GM18517 (cell line): ENCODE results near the gene RBM20.

Source experiments
- ATAC-seq: cut with Tn5 transposase; IDR thresholded peaks from one replicate; pipeline ENCODE4 v1.9.1; 2021; ENCODE audit warnings: mild to moderate bottlenecking, moderate library complexity; ENCODE audit not compliant: unreplicated experiment

The RBM20 gene

DNA sequence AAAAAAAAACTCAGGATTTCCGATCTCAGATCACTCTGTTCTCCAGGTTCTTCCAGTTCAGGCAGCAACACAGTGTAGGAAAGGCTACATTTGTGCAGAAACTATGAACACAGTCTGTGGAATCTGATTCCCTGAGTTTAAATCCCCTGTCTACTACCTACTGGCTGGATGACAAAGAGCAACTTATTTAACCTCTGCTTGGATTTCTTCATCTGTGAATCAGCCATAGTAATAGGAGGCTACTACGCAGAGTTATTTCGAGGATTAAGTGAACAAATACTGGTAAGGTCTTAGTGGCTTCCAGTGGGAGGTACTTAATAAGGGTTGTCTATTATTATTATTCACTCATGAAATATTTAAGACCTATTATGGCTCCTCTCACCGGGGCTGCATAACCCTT lies 183.3 kb downstream of the RBM20 start:
- no peak for ATAC-seq

GRCh38 chr10:110827875-110828274 lies 183.7 kb downstream of the RBM20 start:
- ATAC-seq = no peak

DNA sequence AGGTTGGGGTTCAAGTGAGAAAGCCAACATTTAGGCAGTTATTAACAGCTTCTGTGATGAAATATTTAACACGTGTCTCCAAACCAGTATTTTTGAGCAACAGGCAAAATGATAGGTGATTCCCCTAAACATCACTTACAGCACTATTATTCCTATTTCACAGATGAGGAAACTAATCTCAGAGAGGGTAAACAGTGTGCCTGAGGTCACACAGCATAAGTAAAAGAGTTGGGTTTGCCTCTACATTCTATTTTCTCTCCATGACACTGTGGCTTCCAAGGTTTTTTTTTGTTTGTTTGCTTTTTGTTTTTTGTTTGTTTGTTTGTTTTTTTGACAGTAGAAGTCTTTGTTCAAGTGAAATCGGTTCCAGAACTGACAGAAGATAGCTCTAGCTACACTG lies 184.4 kb downstream of the RBM20 start:
- no peak for ATAC-seq

GRCh38 chr10:110829721-110830410 lies 185.7 kb downstream of the RBM20 start:
- no peak for ATAC-seq

DNA sequence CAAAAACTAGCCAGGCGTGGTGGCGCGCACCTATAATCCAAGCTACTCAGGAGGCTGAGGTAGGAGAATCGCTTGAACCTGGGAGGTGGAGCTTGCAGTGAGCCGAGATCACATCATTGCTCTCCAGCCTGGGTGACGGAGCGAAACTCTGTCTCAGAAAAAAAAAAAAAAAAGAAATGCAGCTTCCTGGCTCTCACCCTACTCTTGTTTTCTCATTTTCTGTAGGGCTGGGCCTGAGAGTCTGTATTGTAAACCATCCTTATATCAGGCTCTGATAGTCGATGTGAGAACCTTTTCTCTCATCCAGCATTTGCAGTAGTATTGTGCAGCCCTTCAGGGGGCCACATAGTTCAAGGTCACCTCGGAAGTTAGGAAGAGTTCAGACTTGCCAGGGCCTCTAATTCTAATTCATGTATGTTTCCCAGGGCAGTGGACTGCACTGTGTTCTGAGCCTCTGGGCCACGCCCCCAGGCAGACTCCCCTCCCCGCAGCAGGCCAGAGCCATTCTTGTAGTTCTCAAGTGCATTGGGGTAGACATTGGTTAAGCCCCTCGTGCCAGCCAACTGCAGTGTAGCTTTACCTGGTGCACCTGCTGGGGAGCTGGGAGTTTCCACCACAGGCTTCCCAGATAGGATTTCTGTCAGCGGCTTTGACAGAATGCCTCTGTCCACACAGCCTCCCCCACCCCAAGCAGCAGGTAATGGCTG lies 189.3 kb downstream of the RBM20 start:
- no peak for ATAC-seq

GRCh38 chr10:110833941-110834628 lies 189.9 kb downstream of the RBM20 start:
- ATAC-seq = no peak

DNA sequence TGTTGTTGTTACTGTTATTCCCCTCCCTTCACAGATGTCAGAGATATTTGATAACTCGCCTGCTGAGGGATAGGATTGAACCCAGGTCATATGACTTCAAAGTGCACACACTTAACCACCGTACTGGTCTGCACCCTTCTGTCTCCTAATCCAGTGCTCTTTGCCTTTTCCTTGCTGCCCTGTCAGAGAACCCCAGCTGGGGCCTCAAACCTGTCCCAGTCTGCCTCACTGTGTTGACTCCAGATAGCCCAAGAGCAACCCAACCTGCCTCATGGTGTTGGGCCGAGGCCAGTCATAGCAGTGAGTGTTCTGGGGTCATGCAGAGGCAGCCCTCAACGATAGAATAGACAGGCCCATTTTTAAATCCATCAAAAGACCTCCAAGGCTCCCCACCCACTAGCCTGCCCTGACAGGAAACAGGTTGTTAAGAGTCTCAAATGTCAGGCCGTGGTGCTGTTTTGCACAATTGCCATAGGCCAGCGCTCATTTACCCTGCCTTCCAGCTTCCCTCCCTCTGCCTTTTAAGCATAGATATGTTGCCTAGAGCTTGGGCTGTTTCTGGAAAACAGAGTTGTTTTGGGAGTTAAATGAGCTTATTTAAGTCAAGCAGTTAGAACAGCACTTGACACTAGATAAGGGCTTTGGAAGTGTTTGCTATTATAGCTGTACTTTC lies 190.6 kb downstream of the RBM20 start:
- no peak for ATAC-seq

GRCh38 chr10:110835841-110836240 lies 191.7 kb downstream of the RBM20 start:
- no peak for ATAC-seq

- no peak for ATAC-seq
Observed at GRCh38 chr10:110836706-110837105, 192.6 kb downstream of the RBM20 start.

DNA sequence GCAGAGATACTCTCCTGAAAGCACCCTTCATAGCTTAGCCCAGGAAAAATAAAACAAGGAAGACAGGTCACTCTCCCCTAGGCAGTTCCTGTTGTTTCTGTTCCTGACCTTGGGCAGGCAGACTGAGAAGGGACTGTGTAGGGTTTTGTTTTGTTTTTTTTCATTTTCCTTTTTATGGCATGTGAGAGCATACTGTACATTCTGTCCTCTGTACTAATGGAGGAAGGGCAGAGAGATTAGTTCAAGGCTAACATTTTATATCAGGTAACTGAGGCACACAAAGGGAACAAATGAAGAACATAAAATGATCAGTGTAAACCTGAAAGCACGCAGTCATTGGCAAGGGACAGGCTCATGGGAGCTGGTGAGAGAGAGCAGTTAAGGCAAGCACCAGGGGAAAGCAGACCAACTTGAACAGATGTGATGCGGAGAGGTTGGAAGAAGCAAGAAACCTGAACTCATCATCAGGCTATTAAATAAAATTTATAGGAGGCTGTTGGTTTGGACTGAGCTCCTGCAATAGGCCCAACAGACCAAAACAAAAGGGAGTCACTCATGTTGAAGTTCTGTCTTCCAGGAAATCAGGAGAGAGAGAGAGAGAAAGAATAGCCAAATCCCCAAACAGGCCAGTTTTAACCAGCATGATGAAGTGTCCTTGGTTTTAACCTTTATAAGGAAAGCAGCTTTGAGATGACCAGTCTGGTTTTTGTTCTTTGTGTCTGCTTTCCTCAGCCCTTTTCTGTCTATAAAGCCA lies 193.5 kb downstream of the RBM20 start:
- no peak for ATAC-seq

- ATAC-seq = no peak
Observed at GRCh38 chr10:110840225-110840922, 196.2 kb downstream of the RBM20 start.

DNA sequence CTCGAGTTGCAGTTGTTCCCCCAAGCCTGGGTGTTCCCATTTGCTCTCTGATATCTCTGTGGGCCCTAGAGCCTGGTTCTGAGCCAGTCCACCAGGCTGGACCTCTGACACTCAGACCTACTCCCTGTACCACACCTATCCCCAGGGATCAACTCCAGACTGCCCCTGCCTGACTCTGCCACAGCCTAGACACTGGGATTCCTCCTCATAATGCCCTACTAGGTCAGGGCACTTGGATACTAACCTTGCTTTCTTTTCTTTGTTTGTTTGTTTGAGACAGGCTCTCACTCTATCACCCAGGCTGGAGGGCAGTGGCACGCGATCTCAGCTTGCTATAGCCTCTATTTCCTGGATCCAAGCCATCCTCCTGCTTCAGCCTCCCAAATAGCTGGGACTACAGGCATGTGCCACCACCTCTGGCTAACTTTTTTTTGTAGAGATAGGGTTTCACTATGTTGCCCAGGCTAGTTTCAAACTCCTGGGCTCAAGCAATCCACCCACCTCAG lies 196.8 kb downstream of the RBM20 start:
- ATAC-seq = no peak

- peak; percentile 81 for ATAC-seq
Observed at GRCh38 chr10:110841767-110842267, 197.7 kb downstream of the RBM20 start.

DNA sequence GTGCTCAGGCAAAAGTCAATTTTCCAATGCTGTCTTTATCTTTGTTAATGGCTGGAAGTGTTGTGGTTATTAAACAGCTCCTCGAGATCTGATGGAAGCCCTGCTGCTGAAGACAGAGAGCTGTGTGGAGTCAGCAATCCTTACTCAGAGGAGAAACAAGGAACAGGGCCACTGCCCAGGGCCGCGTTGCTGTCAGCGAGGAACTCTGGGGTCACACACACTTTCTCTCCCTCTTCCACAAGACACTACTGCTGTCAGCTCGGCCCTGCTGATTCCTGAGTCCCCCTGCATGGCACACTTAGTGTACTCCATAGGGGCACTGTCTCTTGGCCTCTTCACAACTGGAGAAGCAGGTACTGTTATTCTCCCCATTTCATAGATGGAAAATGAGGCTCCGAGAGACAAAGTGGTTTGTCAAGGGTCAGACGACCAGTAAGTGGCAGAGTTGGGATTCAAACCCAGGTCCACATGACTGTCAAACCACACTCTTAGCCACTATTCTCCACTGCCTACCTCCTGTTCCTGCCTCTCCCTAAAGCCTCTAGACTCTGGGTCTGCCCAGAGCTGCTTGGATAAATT lies 198.3 kb downstream of the RBM20 start:
- ATAC-seq = no peak

DNA sequence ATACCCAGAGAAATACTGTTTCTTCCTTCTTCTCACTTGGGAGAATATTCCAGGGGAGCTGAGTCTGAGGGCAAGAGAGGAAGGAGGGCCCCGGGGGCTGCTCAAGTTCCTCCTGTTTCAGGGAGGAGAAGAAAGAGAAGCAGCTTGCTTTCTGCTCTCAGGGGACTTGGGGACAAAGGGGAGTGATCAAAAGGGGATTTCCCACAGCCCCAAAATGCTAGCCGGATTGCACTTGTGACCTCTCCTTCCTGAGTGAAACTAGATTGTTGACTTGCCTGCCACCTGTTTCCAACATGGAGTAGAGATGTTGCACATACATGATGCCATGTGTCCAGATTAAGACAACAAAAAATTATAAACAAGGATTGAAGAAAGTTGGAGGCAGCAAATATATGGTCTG lies 198.9 kb downstream of the RBM20 start:
- peak; percentile 81 for ATAC-seq

- ATAC-seq = no peak
Observed at GRCh38 chr10:110843796-110844616, 199.9 kb downstream of the RBM20 start.

DNA sequence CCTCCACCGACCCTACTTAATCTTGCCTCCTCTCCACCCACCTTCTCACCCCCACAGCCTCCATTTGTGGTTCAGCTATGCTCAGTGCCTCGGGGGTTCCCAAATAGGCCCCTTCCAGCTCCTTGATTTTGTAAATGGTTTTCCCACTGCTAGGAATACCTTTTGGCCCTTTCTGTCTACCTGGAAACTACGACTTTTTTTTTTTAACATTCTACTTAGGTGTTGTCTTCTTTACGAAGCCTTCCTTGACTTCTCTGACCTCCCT lies 200.4 kb downstream of the RBM20 start:
- ATAC-seq = no peak

DNA sequence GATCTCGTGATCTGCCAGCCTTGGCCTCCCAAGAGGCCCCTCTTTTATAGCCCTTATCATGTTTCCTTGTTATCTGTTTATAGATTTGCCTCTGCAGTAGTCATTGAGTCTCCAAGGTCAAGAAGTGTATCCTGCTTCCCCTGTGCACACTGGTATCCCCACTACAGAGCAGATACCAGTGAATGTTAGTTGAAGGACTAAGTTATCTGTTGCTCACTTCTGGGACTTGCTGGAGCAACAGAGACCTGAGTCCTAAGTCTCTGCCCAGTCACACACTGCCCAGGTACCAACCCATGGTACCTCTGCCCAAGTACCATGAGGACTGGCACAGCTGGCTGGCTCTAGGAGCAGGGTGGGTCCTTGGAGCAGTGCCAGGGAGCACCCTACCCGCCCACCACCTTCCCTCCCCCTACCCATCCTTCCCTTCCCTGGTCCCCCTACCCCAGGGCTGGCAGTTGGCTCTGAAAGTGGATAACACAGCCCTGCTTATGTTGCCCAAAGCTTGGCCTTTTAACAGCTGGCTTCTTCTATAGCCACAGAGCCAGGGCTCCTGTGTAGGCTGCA lies 201.1 kb downstream of the RBM20 start:
- no peak for ATAC-seq
